ENCODE measurements around the gene DHFR2. TPM values are rescaled to one million over a fixed set of nuclear protein-coding genes. Genes with fewer than 3 reads are reported as not detected.

The DHFR2 gene
- total and polyA plus RNA-seq, 9 donors: 4.6 to 13.9 (median 8.7) TPM

DNA sequence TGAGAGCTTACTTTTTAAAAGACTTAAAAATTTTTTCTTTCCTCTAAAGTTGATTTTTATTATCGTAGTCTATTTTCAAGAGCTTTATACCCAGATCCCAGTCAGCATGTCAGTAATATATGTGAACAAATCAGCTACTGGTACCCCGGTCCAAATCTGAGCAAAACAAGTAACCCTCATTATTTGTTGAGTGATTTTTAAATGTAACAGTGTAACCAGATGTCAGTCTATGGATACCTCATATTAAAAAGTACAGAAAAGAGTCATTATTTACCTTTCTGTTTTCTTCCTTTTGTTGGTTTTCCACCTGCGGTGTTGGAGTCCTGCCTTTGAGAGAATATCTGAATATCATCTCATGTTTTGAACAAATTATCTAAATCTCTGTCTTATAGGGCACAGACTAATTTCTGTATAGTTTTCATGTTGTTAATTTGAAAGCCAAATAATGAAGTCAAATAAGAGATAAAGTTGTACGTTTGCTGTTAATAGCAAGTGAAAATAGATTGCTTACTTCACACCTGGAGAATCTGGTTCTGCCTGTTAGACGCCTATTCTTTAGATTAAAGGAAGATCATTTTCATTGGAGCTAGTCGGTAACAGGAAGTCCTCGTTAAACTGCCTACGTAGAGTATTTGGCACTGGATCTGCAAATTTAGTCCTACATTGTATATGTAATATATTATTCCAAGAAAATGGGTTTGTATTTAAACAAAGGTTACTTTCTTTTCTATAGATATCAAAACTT lies 34.5 kb downstream of the DHFR2 start, which contains the start of gene STX19:
Gene STX19, minus strand, starts transcription at position 505 of the 745 bp plus-strand sequence. CDS start 13,328 bp downstream, outside the sequence.
- no peak within 1 kb of the TSS for H3K27ac ChIP-seq
- H3K4me1 ChIP-seq (ENCODE audit: insufficient read depth): no peaks in the 10 kb centered on the region
- H3K27me3 ChIP-seq: no peaks in the 10 kb centered on the region
- no peak for TF ChIP-seq EP300 (IDR thresholded peaks at IDR 0.05)
- TF ChIP-seq, protein P1, sequence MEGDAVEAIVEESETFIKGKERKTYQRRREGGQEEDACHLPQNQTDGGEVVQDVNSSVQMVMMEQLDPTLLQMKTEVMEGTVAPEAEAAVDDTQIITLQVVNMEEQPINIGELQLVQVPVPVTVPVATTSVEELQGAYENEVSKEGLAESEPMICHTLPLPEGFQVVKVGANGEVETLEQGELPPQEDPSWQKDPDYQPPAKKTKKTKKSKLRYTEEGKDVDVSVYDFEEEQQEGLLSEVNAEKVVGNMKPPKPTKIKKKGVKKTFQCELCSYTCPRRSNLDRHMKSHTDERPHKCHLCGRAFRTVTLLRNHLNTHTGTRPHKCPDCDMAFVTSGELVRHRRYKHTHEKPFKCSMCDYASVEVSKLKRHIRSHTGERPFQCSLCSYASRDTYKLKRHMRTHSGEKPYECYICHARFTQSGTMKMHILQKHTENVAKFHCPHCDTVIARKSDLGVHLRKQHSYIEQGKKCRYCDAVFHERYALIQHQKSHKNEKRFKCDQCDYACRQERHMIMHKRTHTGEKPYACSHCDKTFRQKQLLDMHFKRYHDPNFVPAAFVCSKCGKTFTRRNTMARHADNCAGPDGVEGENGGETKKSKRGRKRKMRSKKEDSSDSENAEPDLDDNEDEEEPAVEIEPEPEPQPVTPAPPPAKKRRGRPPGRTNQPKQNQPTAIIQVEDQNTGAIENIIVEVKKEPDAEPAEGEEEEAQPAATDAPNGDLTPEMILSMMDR (IDR thresholded peaks at IDR 0.05): no peak
- TF ChIP-seq POLR2A (IDR thresholded peaks at IDR 0.05): no peak
- 86 to 89% (median 88%) methylated on average over 8 of the region's 8 CpGs for WGBS, 3 donors
- no peaks in the 10 kb centered on the region for H3K9me3 ChIP-seq
- no peak for DNase-seq
- H3K4me3 ChIP-seq: no peak within 1 kb of the TSS
- no peaks in the 10 kb centered on the region for H3K36me3 ChIP-seq
- intact Hi-C loops (cut with DNase I): no loop called here

DNA sequence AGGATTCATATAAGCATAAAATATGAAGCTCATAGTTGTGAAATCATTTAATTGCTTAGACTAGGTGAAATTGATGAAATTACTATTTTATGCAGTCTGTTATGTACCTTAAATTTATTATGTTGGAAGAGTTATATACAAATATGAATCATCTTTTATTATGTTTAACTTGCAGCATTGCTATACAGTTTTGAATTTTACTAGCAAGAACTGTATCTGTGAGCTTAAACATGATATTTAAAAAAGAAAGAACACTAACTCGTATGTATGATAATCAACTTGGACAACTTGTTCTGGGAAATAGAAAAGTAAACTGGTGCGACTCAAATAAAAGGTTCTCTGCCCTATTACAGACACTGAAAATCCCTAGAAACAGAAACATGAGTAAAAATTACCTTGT lies 36.1 kb downstream of the DHFR2 start:
- Histone ChIP-seq H3K27me3 (no peaks in the 10 kb centered on the region), H3K36me3 (no peaks in the 10 kb centered on the region), H3K9me3 (no peaks in the 10 kb centered on the region), H3K27ac (no peak overlapping the region), H3K4me1 (ENCODE audit: insufficient read depth) (no peaks in the 10 kb centered on the region), H3K4me3 (no peak overlapping the region)
- intact Hi-C loops (cut with DNase I): no loop called here
- TF ChIP-seq POLR2A (IDR thresholded peaks at IDR 0.05): no peak
- TF ChIP-seq, protein P1 (IDR thresholded peaks at IDR 0.05): no peak
- TF ChIP-seq EP300 (IDR thresholded peaks at IDR 0.05): no peak
- DNase-seq: no peak
- WGBS, 3 donors: 60 to 67% (median 65%) methylated on average over 2 of the region's 2 CpGs

DNA sequence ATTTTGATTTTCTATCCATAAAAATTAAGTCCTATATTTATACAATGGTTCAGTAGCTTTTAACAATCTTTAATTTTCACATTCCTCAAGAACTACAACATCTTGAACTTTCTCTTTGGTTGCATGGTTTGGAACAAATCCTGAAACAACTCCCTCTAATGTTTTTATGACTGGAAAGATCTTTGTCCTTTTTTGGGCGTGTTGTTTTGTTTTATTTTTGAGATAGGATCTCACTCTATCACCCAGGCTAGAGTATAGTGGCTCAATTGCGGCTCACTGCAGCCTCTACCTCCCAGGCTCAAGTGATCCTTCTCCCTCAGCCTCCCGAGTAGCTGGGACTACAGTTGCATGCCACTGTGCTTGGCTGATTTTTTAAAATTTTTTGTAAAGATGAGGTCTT lies 38.3 kb downstream of the DHFR2 start:
- no peaks in the 10 kb centered on the region for H3K9me3 ChIP-seq
- intact Hi-C loops (cut with DNase I): no loop called here
- WGBS, 3 donors: 35 to 45% (median 36%) methylated on average over 3 of the region's 3 CpGs
- H3K4me3 ChIP-seq: no peak overlapping the region
- no peaks in the 10 kb centered on the region for H3K27me3 ChIP-seq
- TF ChIP-seq, protein P1 (IDR thresholded peaks at IDR 0.05): no peak
- no peak for TF ChIP-seq POLR2A (IDR thresholded peaks at IDR 0.05)
- TF ChIP-seq EP300 (IDR thresholded peaks at IDR 0.05): no peak
- no peaks in the 10 kb centered on the region for H3K4me1 ChIP-seq (ENCODE audit: insufficient read depth)
- DNase-seq: no peak
- H3K27ac ChIP-seq: no peak overlapping the region
- no peaks in the 10 kb centered on the region for H3K36me3 ChIP-seq

DNA sequence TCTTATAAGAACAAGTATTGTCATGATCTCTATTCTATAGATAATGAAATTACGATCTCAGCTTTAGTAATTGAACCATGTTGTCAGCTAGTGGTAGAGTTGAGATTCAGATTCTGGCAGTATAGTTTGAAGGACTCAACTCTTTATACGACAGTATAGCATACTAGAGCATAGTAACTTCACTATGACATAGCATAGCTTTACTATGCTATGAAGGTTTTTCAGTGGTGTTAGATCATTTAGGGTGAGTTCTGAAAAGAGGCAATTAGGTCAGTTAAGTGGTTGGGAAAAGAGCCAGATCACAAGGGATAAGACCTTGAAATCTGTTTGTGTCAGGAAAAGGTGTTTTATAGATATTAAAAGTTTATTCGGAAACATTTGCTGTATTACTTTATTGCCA lies 42.4 kb downstream of the DHFR2 start:
- Histone ChIP-seq H3K27me3 (no peaks in the 10 kb centered on the region), H3K36me3 (no peaks in the 10 kb centered on the region), H3K4me3 (no peak overlapping the region), H3K27ac (no peak overlapping the region), H3K4me1 (ENCODE audit: insufficient read depth) (no peaks in the 10 kb centered on the region), H3K9me3 (no peaks in the 10 kb centered on the region)
- TF ChIP-seq POLR2A (IDR thresholded peaks at IDR 0.05) (no peak), EP300 (IDR thresholded peaks at IDR 0.05) (no peak)
- TF ChIP-seq, protein P1 (IDR thresholded peaks at IDR 0.05): no peak
- WGBS, 3 donors: 77 to 89% (median 87%) methylated on average over 3 of the region's 3 CpGs
- intact Hi-C loops (cut with DNase I): no loop called here
- no peak for DNase-seq
